ENCODE data around the gene LDLRAD4.
"Not testable (repeated sequence)": the region's sequence is repeated elsewhere in the genome, so short reads cannot be mapped to it uniquely, and the experiment has no call there.

The LDLRAD4 gene

GRCh38 chr18:13488281-13488929, 269.8 kb downstream of the LDLRAD4 start:
- no peak for TF ChIP-seq CTCF (conservative IDR thresholded peaks at IDR 0.05; ENCODE audit: low read depth, low read length)
- H3K4me3 ChIP-seq (ENCODE audit: low read depth, low read length), result no peak overlapping the region
- no peak for DNase-seq (ENCODE audit: low read depth)

- not testable (repeated sequence) for DNase-seq (ENCODE audit: low read depth); H3K4me3 ChIP-seq (ENCODE audit: low read depth, low read length)
These were observed 270.7 kb downstream of the LDLRAD4 start for GRCh38 chr18:13489303-13489702.

GRCh38 chr18:13491138-13491537, 272.6 kb downstream of the LDLRAD4 start:
- H3K4me3 ChIP-seq (ENCODE audit: low read depth, low read length), result no peak overlapping the region
- TF ChIP-seq CTCF (conservative IDR thresholded peaks at IDR 0.05; ENCODE audit: low read depth, low read length), result no peak
- no peak for DNase-seq (ENCODE audit: low read depth)

- DNase-seq (ENCODE audit: low read depth), result no peak
- no peak for TF ChIP-seq CTCF (conservative IDR thresholded peaks at IDR 0.05; ENCODE audit: low read depth, low read length)
- no peak overlapping the region for H3K4me3 ChIP-seq (ENCODE audit: low read depth, low read length)
These were observed 273.8 kb downstream of the LDLRAD4 start for GRCh38 chr18:13492314-13492713.

GRCh38 chr18:13493079-13493478, 274.5 kb downstream of the LDLRAD4 start:
- no peak overlapping the region for H3K4me3 ChIP-seq (ENCODE audit: low read depth, low read length)
- no peak for TF ChIP-seq CTCF (conservative IDR thresholded peaks at IDR 0.05; ENCODE audit: low read depth, low read length)
- DNase-seq (ENCODE audit: low read depth), result no peak

GRCh38 chr18:13493725-13494124, 275.2 kb downstream of the LDLRAD4 start:
- H3K4me3 ChIP-seq (ENCODE audit: low read depth, low read length), result no peak overlapping the region
- TF ChIP-seq CTCF (conservative IDR thresholded peaks at IDR 0.05; ENCODE audit: low read depth, low read length), result no peak
- no peak for DNase-seq (ENCODE audit: low read depth)

GRCh38 chr18:13494871-13495445, 276.4 kb downstream of the LDLRAD4 start:
- no peak overlapping the region for H3K4me3 ChIP-seq (ENCODE audit: low read depth, low read length)
- no peak for DNase-seq (ENCODE audit: low read depth)
- TF ChIP-seq CTCF (conservative IDR thresholded peaks at IDR 0.05; ENCODE audit: low read depth, low read length), result no peak
